Sigmoid colon (tissue), 7 donors: Measurements from ENCODE around the gene COG7. TPM values are rescaled to one million over a fixed set of nuclear protein-coding genes. Genes with fewer than 3 reads are reported as not detected.
A peak's percentile ranks its signal among the peaks of the same experiment; 100 is the strongest.
"Not testable (repeated sequence)": the region's sequence is repeated elsewhere in the genome, so short reads cannot be mapped to it uniquely, and the experiment has no call there.

Experiments used
- DNase-seq: peaks from one replicate; pipeline ENCODE4 v3.0.0-alpha.2; 2019
- H3K27ac ChIP-seq, 4 donors: fragments of 200-600 bp; sonication (generic); one replicate each; pipeline ENCODE4 v1.5.1; 2016 to 2019; ENCODE audit warnings: mild to moderate bottlenecking in 1 of 4
- H3K27me3 ChIP-seq, 3 donors: fragments of 200-600 bp; sonication (generic); one replicate each; pipeline ENCODE4 v1.5.1; 2019; ENCODE audit warnings: mild to moderate bottlenecking in 1 of 3
- H3K36me3 ChIP-seq, 4 donors: fragments of 200-600 bp; sonication (generic); one replicate each; pipeline ENCODE4 v1.5.1; 2016 to 2019
- H3K4me1 ChIP-seq, 4 donors: fragments of 200-600 bp; sonication (generic); one replicate each; pipeline ENCODE4 v1.5.1; 2017 to 2019
- H3K4me3 ChIP-seq, 4 donors: fragments of 200-600 bp; sonication (generic); one replicate each; pipeline ENCODE4 v1.5.1; 2017 to 2019; ENCODE audit warnings: mild to moderate bottlenecking in 2 of 4, moderate library complexity in 1 of 4
- H3K9me3 ChIP-seq, 4 donors: fragments of 200-600 bp in 3 of 4; sonication (generic) in 3 of 4; one replicate each; pipeline versions ENCODE4 v1.5.1 to v1.6.1; 2013 to 2019
- EP300 ChIP-seq, 4 donors: sonication (generic); formaldehyde crosslinking; IDR thresholded peaks; one replicate each; pipeline ENCODE4 v1.6.1; 2017; ENCODE audit warnings: antibody characterized with exemption in 4 of 4
- POLR2A ChIP-seq, 2 donors: fragments of 450-650 bp; IDR thresholded peaks; one replicate each; pipeline ENCODE4 v1.6.1; 2016; ENCODE audit warnings: antibody characterized with exemption in 2 of 2, mild to moderate bottlenecking in 2 of 2, moderate library complexity in 2 of 2
- POLR2AphosphoS5 ChIP-seq, 4 donors: sonication (generic); formaldehyde crosslinking; IDR thresholded peaks; one replicate each; pipeline ENCODE4 v1.6.1; 2017; ENCODE audit warnings: antibody characterized with exemption in 4 of 4
- WGBS, 2 donors: extraction: QIAGEN DNeasy Blood & Tissue Kit; methylation state at CpG; one replicate each; pipeline ENCODE4 v1.1.7; 2013; 5-methylcytosine and 5-hydroxymethylcytosine counted together
- intact Hi-C: fragments of 100-400 bp; cut with DNase I; formaldehyde crosslinking; loops from one replicate; pipeline ENCODE4 v1.15.1; 2023
- polyA plus RNA-seq, 3 donors: library from polyadenylated mRNA; stranded (reverse); fragments of 200-250 nt; gene quantifications; one replicate each; pipeline ENCODE4 v1.2.3, GENCODE V29; 2013
- total RNA-seq, 4 donors: library from RNA; depleted of rRNA; stranded (reverse); fragments of >200 nt; gene quantifications; one replicate each; pipeline ENCODE4 v1.1.0, GENCODE V29; 2016
- TF ChIP-seq, protein P1 (sequence below), 4 experiments: fragments of 450-650 bp in 3 of 4; fragments of 200-600 bp in 1 of 4; IDR thresholded peaks; one replicate each; pipeline ENCODE4 v1.5.1; 2016 to 2019; ENCODE audit warnings: antibody characterized with exemption in 4 of 4, mild to moderate bottlenecking in 3 of 4, moderate library complexity in 2 of 4
- donor health status: healthy with polysubstance abuse.
- donor health status: Bipolar disorder and iron deficiency.
- donor health status: healthy.

COG7 gene
- total and polyA plus RNA-seq, 7 donors = 12.0 to 26.0 (median 17.4) TPM

GRCh38 chr16:23452221-23452571 is 793 bp downstream of the COG7 start:
- 1 to 3% methylated on average over 10 of the region's 10 CpGs for WGBS, 2 donors
- TF ChIP-seq, protein P1, sequence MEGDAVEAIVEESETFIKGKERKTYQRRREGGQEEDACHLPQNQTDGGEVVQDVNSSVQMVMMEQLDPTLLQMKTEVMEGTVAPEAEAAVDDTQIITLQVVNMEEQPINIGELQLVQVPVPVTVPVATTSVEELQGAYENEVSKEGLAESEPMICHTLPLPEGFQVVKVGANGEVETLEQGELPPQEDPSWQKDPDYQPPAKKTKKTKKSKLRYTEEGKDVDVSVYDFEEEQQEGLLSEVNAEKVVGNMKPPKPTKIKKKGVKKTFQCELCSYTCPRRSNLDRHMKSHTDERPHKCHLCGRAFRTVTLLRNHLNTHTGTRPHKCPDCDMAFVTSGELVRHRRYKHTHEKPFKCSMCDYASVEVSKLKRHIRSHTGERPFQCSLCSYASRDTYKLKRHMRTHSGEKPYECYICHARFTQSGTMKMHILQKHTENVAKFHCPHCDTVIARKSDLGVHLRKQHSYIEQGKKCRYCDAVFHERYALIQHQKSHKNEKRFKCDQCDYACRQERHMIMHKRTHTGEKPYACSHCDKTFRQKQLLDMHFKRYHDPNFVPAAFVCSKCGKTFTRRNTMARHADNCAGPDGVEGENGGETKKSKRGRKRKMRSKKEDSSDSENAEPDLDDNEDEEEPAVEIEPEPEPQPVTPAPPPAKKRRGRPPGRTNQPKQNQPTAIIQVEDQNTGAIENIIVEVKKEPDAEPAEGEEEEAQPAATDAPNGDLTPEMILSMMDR (IDR thresholded peaks at IDR 0.05) = no peak
- no peak for TF ChIP-seq POLR2A (IDR thresholded peaks at IDR 0.05)
- TF ChIP-seq POLR2AphosphoS5 (IDR thresholded peaks at IDR 0.05) = no peak
- no peak for TF ChIP-seq EP300 (IDR thresholded peaks at IDR 0.05)
- intact Hi-C loops = loop anchor here (5.0 kb wide), 2 partner anchors 55 to 105 kb away; partner anchors contain the start of genes EARS2 and UBFD1

DNA sequence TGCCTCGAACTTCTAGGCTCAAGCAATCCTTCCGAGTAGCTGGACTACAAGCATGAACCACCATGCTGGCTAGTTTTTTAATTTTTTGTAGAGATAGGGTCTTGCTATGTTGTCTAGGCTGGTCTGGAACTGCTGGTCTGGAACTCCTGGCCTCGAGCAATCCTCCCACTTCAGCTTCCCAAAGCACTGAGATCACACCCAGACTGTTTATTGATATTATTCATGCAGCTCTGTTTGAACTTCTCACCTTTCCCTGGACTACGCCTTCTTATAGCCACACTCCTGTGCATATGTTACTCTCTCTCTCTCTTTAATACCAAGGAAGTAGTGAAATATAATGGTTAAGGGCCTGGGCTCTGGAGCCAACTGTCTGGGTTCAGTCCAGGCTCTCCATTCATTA is 4.6 kb downstream of the COG7 start:
- 33 to 76% methylated on average over 4 of the region's 4 CpGs for WGBS, 2 donors
- intact Hi-C loops = no loop called here
- no peak overlapping the region for H3K27ac ChIP-seq

More at GRCh38 chr16:23452221-23452571, 793 bp downstream of the COG7 start:
- Histone ChIP-seq H3K9me3 (no peaks in the 10 kb centered on the region), H3K4me1 (peaks cover 0 to 40% (median 24%) of the 10 kb centered on the region in 4 donors), H3K27ac (peak overlapping the region; percentile 83 to 88 (median 86)), H3K36me3 (no peaks in the 10 kb centered on the region), H3K27me3 (no peaks in the 10 kb centered on the region), H3K4me3 (peak overlapping the region; percentile 60 to 87 (median 78))
- DNase-seq = no peak

GRCh38 chr16:23437542-23437941 is 15.4 kb downstream of the COG7 start:
- not testable (repeated sequence) for H3K27me3 ChIP-seq, H3K4me1 ChIP-seq, H3K9me3 ChIP-seq, DNase-seq, H3K27ac ChIP-seq, H3K4me3 ChIP-seq
- H3K36me3 ChIP-seq = peaks cover 8 to 76% (median 21%) of the 10 kb centered on the region in 4 donors
- intact Hi-C loops = loop anchor here (10.0 kb wide), 1 partner anchor 373 kb away; no protein-coding TSS in a partner anchor
- WGBS, 2 donors = 94 to 95% methylated on average over 7 of the region's 7 CpGs

More for the DNA sequence above, 4.6 kb downstream of the COG7 start:
- Histone ChIP-seq H3K4me3 (no peak overlapping the region), H3K4me1 (peaks cover 0 to 31% (median 14%) of the 10 kb centered on the region in 4 donors), H3K9me3 (no peaks in the 10 kb centered on the region), H3K27me3 (no peaks in the 10 kb centered on the region), H3K36me3 (peaks cover 0 to 28% (median 12%) of the 10 kb centered on the region in 4 donors)
- DNase-seq = no peak
- TF ChIP-seq EP300 (IDR thresholded peaks at IDR 0.05) (no peak), POLR2AphosphoS5 (IDR thresholded peaks at IDR 0.05) (no peak), POLR2A (IDR thresholded peaks at IDR 0.05) (no peak)
- TF ChIP-seq, protein P1 (IDR thresholded peaks at IDR 0.05) = no peak

DNA sequence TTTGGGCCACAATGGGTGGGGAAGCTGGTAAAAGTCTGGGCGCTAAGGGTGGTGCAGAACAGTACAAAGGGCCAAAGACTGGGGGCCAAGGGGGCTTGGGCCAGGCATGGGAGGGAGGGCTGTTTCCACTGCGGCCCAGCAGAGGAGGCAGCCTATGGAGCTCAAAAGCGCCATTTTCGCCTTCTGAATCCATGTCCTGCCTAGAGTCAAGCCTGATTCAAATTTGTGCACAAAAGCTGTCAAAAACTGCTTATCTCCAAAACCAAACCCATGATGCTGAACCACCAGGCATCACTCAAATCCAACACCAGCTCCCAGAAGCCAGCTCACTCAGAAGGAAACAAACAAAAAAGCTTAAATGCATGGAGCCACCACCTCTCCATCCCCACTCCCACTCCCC is 16.0 kb downstream of the COG7 start:
- TF ChIP-seq EP300 (IDR thresholded peaks at IDR 0.05) (no peak), POLR2AphosphoS5 (IDR thresholded peaks at IDR 0.05) (no peak), POLR2A (IDR thresholded peaks at IDR 0.05) (no peak)
- TF ChIP-seq, protein P1 (IDR thresholded peaks at IDR 0.05) = no peak
- DNase-seq = no peak
- H3K4me1 ChIP-seq = peaks cover 0 to 9% (median 7%) of the 10 kb centered on the region in 4 donors
- H3K36me3 ChIP-seq = peaks cover 8 to 76% (median 22%) of the 10 kb centered on the region in 4 donors
- no peaks in the 10 kb centered on the region for H3K27me3 ChIP-seq
- H3K27ac ChIP-seq = no peak overlapping the region
- no peak overlapping the region for H3K4me3 ChIP-seq
- intact Hi-C loops = loop anchor here (10.0 kb wide), 1 partner anchor 372 kb away; no protein-coding TSS in a partner anchor
- 96 to 97% methylated on average over 4 of the region's 4 CpGs for WGBS, 2 donors
- H3K9me3 ChIP-seq = no peaks in the 10 kb centered on the region

GRCh38 chr16:23435500-23435899 is 17.5 kb downstream of the COG7 start:
- 30 to 47% methylated on average over 6 of the region's 6 CpGs for WGBS, 2 donors
- peaks cover 12 to 76% (median 27%) of the 10 kb centered on the region in 4 donors for H3K36me3 ChIP-seq
- no peak for TF ChIP-seq POLR2AphosphoS5 (IDR thresholded peaks at IDR 0.05)
- TF ChIP-seq, protein P1 (IDR thresholded peaks at IDR 0.05) = peak; percentile 65 to 80 (median 75)
- TF ChIP-seq EP300 (IDR thresholded peaks at IDR 0.05) = no peak
- TF ChIP-seq POLR2A (IDR thresholded peaks at IDR 0.05) = no peak
- H3K4me3 ChIP-seq = no peak overlapping the region
- peak; percentile 74 for DNase-seq
- H3K4me1 ChIP-seq = peaks cover 0 to 9% (median 7%) of the 10 kb centered on the region in 4 donors
- H3K27ac ChIP-seq = no peak overlapping the region
- H3K27me3 ChIP-seq = no peaks in the 10 kb centered on the region
- no peaks in the 10 kb centered on the region for H3K9me3 ChIP-seq
- intact Hi-C loops = loop anchor here (10.0 kb wide), 1 partner anchor 371 kb away; no protein-coding TSS in a partner anchor
